Ovary (tissue), 3 donors: Measurements from ENCODE around the gene ERC1.

ENCODE experiments used
- EP300 ChIP-seq: sonication (generic); formaldehyde crosslinking; IDR thresholded peaks from one replicate; pipeline ENCODE4 v1.6.1; 2017; ENCODE audit warnings: antibody characterized with exemption
- POLR2A ChIP-seq: fragments of 450-650 bp; IDR thresholded peaks from one replicate; pipeline ENCODE4 v1.6.1; 2017; ENCODE audit warnings: antibody characterized with exemption, mild to moderate bottlenecking, moderate library complexity
- TF ChIP-seq, protein P1 (sequence below), 3 donors: fragments of 450-650 bp in 2 of 3; fragments of 200-600 bp in 1 of 3; IDR thresholded peaks; one replicate each; pipeline versions ENCODE4 v1.5.1 to v1.8.0; 2016 to 2022; ENCODE audit warnings: antibody characterized with exemption in 3 of 3, mild to moderate bottlenecking in 1 of 3
- donor health status: DM: no; HTN: no; CAD: no.

GRCh38 chr12:1369938-1370500, 379.0 kb downstream of the ERC1 start:
- TF ChIP-seq POLR2A, result no peak
- TF ChIP-seq, protein P1, sequence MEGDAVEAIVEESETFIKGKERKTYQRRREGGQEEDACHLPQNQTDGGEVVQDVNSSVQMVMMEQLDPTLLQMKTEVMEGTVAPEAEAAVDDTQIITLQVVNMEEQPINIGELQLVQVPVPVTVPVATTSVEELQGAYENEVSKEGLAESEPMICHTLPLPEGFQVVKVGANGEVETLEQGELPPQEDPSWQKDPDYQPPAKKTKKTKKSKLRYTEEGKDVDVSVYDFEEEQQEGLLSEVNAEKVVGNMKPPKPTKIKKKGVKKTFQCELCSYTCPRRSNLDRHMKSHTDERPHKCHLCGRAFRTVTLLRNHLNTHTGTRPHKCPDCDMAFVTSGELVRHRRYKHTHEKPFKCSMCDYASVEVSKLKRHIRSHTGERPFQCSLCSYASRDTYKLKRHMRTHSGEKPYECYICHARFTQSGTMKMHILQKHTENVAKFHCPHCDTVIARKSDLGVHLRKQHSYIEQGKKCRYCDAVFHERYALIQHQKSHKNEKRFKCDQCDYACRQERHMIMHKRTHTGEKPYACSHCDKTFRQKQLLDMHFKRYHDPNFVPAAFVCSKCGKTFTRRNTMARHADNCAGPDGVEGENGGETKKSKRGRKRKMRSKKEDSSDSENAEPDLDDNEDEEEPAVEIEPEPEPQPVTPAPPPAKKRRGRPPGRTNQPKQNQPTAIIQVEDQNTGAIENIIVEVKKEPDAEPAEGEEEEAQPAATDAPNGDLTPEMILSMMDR (IDR thresholded peaks at IDR 0.05), result no peak
- no peak for TF ChIP-seq EP300
